K562 (cell line): ENCODE data around the gene TMEM141. TPM values are rescaled to one million over a fixed set of nuclear protein-coding genes. Genes with fewer than 3 reads are reported as not detected.

Experiments used
- CREBBP ChIP-seq: IDR thresholded peaks from one replicate; pipeline ENCODE4 v1.6.1; 2012; ENCODE audit warnings: low read depth, mild to moderate bottlenecking, control low read depth, inconsistent platforms, low read length
- KAT2B ChIP-seq: IDR thresholded peaks from one replicate; pipeline ENCODE4 v1.6.1; 2012; ENCODE audit warnings: low read depth, mild to moderate bottlenecking, control low read depth, inconsistent platforms, low read length, moderate library complexity
- KAT7 ChIP-seq: sonication (generic); formaldehyde crosslinking; IDR thresholded peaks from 2 replicates; pipeline ENCODE4 v1.8.0; 2022; ENCODE audit warnings: missing genetic modification reagents, mild to moderate bottlenecking, borderline replicate concordance
- MAFG ChIP-seq: fragments of 450-650 bp; conservative IDR thresholded peaks from 2 replicates; pipeline ENCODE4 v1.6.1; 2016; ENCODE audit warnings: missing genetic modification characterization, missing compliant biosample characterization
- MAZ ChIP-seq, 2 experiments: fragments of 450-650 bp in 1 of 2; sonication (generic) in 1 of 2; formaldehyde crosslinking; IDR thresholded peaks in 1 of 2; conservative IDR thresholded peaks in 1 of 2; 2 replicates each; pipeline versions ENCODE4 v1.4.0 to v1.5.0; 2020; ENCODE audit warnings: mild to moderate bottlenecking in 1 of 2, missing genetic modification reagents in 1 of 2
- OTX1 ChIP-seq: fragments of 450-650 bp; formaldehyde crosslinking; IDR thresholded peaks from 2 replicates; pipeline ENCODE4 v1.4.0; 2022; ENCODE audit warnings: mild to moderate bottlenecking
- POLR2A ChIP-seq: fragments of 450-650 bp; conservative IDR thresholded peaks from 2 replicates; pipeline ENCODE4 v1.6.1; 2016
- POLR2B ChIP-seq: fragments of 450-650 bp; IDR thresholded peaks from 2 replicates; pipeline ENCODE4 v1.6.1; 2018; ENCODE audit warnings: low read depth; ENCODE audit not compliant: partially characterized antibody
- RBFOX2 ChIP-seq: fragments of 200-400 bp; formaldehyde crosslinking; IDR thresholded peaks from 2 replicates; pipeline ENCODE4 v1.6.1; 2017; ENCODE audit warnings: low read depth, mild to moderate bottlenecking, low read length, moderate library complexity
- RBM17 ChIP-seq: fragments of 200-400 bp; formaldehyde crosslinking; IDR thresholded peaks from 2 replicates; pipeline ENCODE4 v1.6.1; 2017; ENCODE audit warnings: low read depth, mild to moderate bottlenecking, low read length, borderline replicate concordance
- RFX1 ChIP-seq: fragments of 450-650 bp; IDR thresholded peaks from 2 replicates; pipeline ENCODE4 v1.6.1; 2016; ENCODE audit warnings: mild to moderate bottlenecking, moderate library complexity
- SP1 ChIP-seq: sonication (generic); formaldehyde crosslinking; IDR thresholded peaks from 2 replicates; pipeline ENCODE4 v1.8.1; 2022; ENCODE audit warnings: mild to moderate bottlenecking, missing genetic modification reagents
- SUPT5H ChIP-seq: fragments of 450-650 bp; IDR thresholded peaks from 2 replicates; pipeline ENCODE4 v1.6.1; 2016
- ZNF282 ChIP-seq: sonication (generic); formaldehyde crosslinking; IDR thresholded peaks from 2 replicates; pipeline ENCODE4 v1.8.1; 2023; ENCODE audit warnings: missing genetic modification reagents
- polyA plus RNA-seq, 8 experiments: library from polyadenylated mRNA; depleted of rRNA in 4 of 8; stranded (reverse) in 5 of 8; unstranded in 3 of 8; fragments of >200 nt; fragmentation: Nextera tagmentation in 2 of 8; fragmentation: Illumina TruSeq in 1 of 8; extraction: Ambion mirVana in 2 of 8; extraction: Trizol in 1 of 8; gene quantifications; 2 replicates each; pipeline versions ENCODE4 v1.2.1 to v1.2.3, GENCODE V29; 2011 to 2014; ENCODE audit warnings: inconsistent platforms in 1 of 8, missing spikeins in 1 of 8
- total RNA-seq, 7 experiments: library from RNA; depleted of rRNA in 6 of 7; stranded (reverse); fragments of >200 nt in 6 of 7; fragmentation: Illumina TruSeq in 2 of 7; extraction: Trizol in 2 of 7; gene quantifications; 2 replicates each; pipeline versions ENCODE4 v1.2.1 to v1.2.3, GENCODE V29; 2011 to 2021; ENCODE audit warnings: low replicate concordance in 1 of 7
- TF ChIP-seq, protein P1 (sequence below): sonication (generic); formaldehyde crosslinking; IDR thresholded peaks from 2 replicates; pipeline ENCODE4 v1.8.0; 2022; ENCODE audit warnings: mild to moderate bottlenecking, missing genetic modification reagents
- TF ChIP-seq, protein P2 (sequence below), 2 experiments: fragments of 150-350 bp in 1 of 2; IDR thresholded peaks; 2 replicates each; pipeline ENCODE4 v1.6.1; 2012 to 2016; ENCODE audit warnings: low read depth in 2 of 2, low read length in 2 of 2, mild to moderate bottlenecking in 1 of 2, moderate library complexity in 1 of 2
- TF ChIP-seq, protein P3 (sequence below): fragments of 250-450 bp; sonication (Bioruptor Pico); IDR thresholded peaks from 2 replicates; pipeline ENCODE4 v1.8.0; 2021; ENCODE audit warnings: borderline replicate concordance, mild to moderate bottlenecking, moderate library complexity; ENCODE audit not compliant: poor library complexity, severe bottlenecking

Gene TMEM141
- total and polyA plus RNA-seq, 9 of the 15 experiments (the other 6 are each of a cell fraction or from before 2014, with no cell fraction given), result 21.5 to 123 (median 74.8) TPM

DNA sequence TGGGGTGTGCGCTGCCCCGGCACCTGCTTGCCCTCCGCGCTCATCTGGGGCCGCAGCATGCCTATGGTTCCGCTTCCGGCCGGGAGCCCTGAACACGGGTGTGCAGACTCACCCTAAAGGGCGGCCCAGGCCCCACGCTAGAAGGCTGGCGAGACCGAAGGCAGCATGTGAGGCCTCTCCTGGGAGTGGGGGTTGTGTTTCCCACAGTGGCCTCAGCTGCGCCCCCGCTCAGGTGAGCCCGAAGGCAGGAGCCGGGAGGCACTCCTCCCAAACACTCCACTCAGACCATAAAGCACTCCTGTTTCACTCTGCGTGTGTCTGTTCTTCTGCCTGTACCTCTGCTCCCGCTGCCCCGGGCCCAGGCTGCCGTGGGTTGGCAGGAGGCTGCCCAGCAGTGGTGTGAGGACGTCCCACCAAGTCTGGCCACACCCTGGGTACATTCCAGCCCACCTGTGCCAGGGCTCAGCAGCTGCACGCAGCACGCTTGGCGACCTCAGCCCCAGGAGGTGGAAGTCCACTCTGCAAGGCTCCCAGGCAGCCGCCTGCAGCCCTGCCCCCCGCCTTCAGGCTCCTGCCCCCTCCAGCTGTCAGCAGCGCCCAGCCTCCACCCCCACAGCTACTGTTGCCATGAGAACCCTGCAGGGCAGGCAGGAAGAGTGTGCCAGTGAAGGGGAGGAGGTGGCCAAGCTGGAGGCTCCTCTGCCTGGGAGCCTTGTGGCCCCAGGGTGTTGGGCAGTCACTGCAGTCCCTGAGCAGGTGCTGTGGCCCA is 49.9 kb downstream of the TMEM141 start (continued):
- no peak for TF ChIP-seq KAT2B
- no peak for TF ChIP-seq ZNF282 (CRISPR knock-in tag)
- TF ChIP-seq RBM17, result no peak
- TF ChIP-seq, protein P1, sequence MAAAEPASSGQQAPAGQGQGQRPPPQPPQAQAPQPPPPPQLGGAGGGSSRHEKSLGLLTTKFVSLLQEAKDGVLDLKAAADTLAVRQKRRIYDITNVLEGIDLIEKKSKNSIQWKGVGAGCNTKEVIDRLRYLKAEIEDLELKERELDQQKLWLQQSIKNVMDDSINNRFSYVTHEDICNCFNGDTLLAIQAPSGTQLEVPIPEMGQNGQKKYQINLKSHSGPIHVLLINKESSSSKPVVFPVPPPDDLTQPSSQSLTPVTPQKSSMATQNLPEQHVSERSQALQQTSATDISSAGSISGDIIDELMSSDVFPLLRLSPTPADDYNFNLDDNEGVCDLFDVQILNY (CRISPR knock-in tag), result no peak
- TF ChIP-seq, protein P2, sequence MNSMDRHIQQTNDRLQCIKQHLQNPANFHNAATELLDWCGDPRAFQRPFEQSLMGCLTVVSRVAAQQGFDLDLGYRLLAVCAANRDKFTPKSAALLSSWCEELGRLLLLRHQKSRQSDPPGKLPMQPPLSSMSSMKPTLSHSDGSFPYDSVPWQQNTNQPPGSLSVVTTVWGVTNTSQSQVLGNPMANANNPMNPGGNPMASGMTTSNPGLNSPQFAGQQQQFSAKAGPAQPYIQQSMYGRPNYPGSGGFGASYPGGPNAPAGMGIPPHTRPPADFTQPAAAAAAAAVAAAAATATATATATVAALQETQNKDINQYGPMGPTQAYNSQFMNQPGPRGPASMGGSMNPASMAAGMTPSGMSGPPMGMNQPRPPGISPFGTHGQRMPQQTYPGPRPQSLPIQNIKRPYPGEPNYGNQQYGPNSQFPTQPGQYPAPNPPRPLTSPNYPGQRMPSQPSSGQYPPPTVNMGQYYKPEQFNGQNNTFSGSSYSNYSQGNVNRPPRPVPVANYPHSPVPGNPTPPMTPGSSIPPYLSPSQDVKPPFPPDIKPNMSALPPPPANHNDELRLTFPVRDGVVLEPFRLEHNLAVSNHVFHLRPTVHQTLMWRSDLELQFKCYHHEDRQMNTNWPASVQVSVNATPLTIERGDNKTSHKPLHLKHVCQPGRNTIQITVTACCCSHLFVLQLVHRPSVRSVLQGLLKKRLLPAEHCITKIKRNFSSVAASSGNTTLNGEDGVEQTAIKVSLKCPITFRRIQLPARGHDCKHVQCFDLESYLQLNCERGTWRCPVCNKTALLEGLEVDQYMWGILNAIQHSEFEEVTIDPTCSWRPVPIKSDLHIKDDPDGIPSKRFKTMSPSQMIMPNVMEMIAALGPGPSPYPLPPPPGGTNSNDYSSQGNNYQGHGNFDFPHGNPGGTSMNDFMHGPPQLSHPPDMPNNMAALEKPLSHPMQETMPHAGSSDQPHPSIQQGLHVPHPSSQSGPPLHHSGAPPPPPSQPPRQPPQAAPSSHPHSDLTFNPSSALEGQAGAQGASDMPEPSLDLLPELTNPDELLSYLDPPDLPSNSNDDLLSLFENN (IDR thresholded peaks at IDR 0.05; ENCODE audit: low read depth in 2 of 2, low read length in 2 of 2), result no peak
- TF ChIP-seq MAFG (tag), result no peak
- no peak for TF ChIP-seq MAZ (CRISPR knock-in tag; conservative IDR thresholded peaks at IDR 0.05 in 1 of 2, IDR thresholded peaks at IDR 0.05 in 1 of 2)
- TF ChIP-seq RBFOX2, result peak; percentile 18; the same call in 1 of the 2 replicates
- TF ChIP-seq, protein P3, sequence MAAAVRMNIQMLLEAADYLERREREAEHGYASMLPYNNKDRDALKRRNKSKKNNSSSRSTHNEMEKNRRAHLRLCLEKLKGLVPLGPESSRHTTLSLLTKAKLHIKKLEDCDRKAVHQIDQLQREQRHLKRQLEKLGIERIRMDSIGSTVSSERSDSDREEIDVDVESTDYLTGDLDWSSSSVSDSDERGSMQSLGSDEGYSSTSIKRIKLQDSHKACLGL, result no peak
- TF ChIP-seq POLR2B, result peak; percentile 64
- no peak for TF ChIP-seq CREBBP
- TF ChIP-seq OTX1 (CRISPR knock-in tag), result peak; percentile 40; the same call in 1 of the 2 replicates
- TF ChIP-seq SUPT5H, result peak; percentile 70
- peak; percentile 62; the same call in 1 of the 2 replicates for TF ChIP-seq KAT7 (CRISPR knock-in tag)
- TF ChIP-seq POLR2A, result peak; percentile 77
- TF ChIP-seq RFX1, result peak; percentile 71; the same call in 1 of the 2 replicates
- TF ChIP-seq SP1 (CRISPR knock-in tag), result peak; percentile 2; the same call in 1 of the 2 replicates
